ENCODE data around the gene UBE2L3. TPM values are rescaled to one million over a fixed set of nuclear protein-coding genes. Genes with fewer than 3 reads are reported as not detected.
A peak's percentile ranks its signal among the peaks of the same experiment; 100 is the strongest.

The UBE2L3 gene
- total RNA-seq, 2 experiments from 2014 or later: 50.3 to 54.9 TPM

DNA sequence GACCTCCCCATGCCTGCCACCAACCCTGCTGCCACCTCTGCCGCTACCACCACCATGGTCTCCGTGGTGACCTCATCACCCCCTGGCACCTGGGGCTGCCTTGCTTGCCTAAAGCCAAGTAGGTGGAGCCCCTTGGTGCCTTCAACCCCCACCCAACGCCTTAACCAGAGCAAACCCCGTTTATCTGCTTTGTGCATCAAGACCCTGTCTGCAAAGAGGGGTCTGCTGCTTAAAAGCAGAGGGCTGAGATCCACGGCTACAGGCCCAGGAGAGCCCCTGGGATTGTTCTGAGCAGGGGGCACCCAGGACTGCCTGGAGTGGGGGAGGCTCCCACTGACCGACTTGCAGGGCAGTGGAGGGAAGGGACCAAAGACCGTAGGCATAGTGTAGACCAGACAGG is 93.4 kb downstream of the UBE2L3 start:
- H3K36me3 Mint-ChIP-seq (ENCODE audit: low read depth): peaks cover 7% of the 10 kb centered on the region
- peaks cover 20% of the 10 kb centered on the region for H3K4me1 Mint-ChIP-seq (ENCODE audit: low read depth)
- ChIA-PET CTCF (interaction anchor here (1.1 kb wide), 1 partner anchor 15 kb away, joined by 5 read pairs; no protein-coding TSS in a partner anchor), POLR2A (no interaction called here)
- no peak for ATAC-seq
- no peak overlapping the region for H3K4me3 Mint-ChIP-seq
- TF ChIP-seq, protein P1, sequence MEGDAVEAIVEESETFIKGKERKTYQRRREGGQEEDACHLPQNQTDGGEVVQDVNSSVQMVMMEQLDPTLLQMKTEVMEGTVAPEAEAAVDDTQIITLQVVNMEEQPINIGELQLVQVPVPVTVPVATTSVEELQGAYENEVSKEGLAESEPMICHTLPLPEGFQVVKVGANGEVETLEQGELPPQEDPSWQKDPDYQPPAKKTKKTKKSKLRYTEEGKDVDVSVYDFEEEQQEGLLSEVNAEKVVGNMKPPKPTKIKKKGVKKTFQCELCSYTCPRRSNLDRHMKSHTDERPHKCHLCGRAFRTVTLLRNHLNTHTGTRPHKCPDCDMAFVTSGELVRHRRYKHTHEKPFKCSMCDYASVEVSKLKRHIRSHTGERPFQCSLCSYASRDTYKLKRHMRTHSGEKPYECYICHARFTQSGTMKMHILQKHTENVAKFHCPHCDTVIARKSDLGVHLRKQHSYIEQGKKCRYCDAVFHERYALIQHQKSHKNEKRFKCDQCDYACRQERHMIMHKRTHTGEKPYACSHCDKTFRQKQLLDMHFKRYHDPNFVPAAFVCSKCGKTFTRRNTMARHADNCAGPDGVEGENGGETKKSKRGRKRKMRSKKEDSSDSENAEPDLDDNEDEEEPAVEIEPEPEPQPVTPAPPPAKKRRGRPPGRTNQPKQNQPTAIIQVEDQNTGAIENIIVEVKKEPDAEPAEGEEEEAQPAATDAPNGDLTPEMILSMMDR (IDR thresholded peaks at IDR 0.05): no peak
- no peak for DNase-seq
- H3K27me3 Mint-ChIP-seq: no peaks in the 10 kb centered on the region
- intact Hi-C loops (cut with micrococcal nuclease): no loop called here
- H3K27ac Mint-ChIP-seq: no peak overlapping the region
- H3K9me3 Mint-ChIP-seq: no peaks in the 10 kb centered on the region

DNA sequence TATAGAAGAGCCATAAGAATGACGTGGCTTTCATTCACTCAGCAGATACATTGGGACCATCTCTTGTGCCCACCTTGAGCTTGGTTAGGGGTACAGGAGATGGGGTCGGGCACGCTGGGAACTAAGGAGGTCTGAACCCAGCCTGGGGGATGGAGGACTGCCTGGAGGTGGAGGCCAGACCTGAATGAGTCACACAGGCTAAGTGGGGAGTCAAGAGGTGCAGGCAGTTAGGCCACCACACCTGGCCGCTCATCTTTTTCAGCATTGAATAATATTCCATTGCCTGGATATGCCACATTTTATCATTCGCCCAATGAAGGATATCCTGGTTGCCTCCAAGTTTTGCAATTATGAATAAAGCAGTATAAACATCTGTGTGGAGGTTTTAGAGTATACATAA is 94.5 kb downstream of the UBE2L3 start:
- Mint-ChIP-seq H3K27ac (no peak overlapping the region), H3K4me1 (ENCODE audit: low read depth) (peaks cover 14% of the 10 kb centered on the region), H3K9me3 (no peaks in the 10 kb centered on the region), H3K4me3 (no peak overlapping the region), H3K36me3 (ENCODE audit: low read depth) (peaks cover 1% of the 10 kb centered on the region), H3K27me3 (no peaks in the 10 kb centered on the region)
- no peak for DNase-seq
- CTCF ChIA-PET: no interaction called here
- intact Hi-C loops (cut with micrococcal nuclease): no loop called here
- TF ChIP-seq, protein P1 (IDR thresholded peaks at IDR 0.05): no peak
- POLR2A ChIA-PET: no interaction called here
- no peak for ATAC-seq

DNA sequence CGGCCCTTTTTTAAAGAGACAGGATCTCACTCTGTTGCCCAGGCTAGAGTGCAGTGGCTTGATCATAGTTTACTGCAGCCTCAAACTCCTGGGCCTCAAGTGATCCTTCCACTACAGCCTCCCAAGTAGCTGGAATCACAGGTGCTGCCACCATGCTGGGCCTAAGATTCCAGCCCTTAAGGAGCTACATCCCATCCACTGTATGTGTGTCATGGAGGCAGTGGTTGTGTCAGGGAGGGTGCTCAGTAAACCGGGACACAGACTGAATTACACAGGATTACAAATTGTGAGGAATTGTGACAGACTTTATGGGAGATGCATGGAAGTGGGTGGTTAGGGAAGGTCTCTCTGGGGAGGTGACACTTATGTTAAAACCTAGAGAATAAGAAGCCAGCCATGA is 96.2 kb downstream of the UBE2L3 start:
- POLR2A ChIA-PET: interaction anchor here (0.6 to 1.3 kb wide), 4 partner anchors 12 to 52 kb away, joined by 3 to 4 read pairs (median 4); no protein-coding TSS in a partner anchor
- DNase-seq: no peak
- ATAC-seq: no peak
- Mint-ChIP-seq H3K9me3 (no peaks in the 10 kb centered on the region), H3K27me3 (no peaks in the 10 kb centered on the region), H3K4me3 (no peak overlapping the region), H3K27ac (no peak overlapping the region), H3K4me1 (ENCODE audit: low read depth) (peaks cover 19% of the 10 kb centered on the region), H3K36me3 (ENCODE audit: low read depth) (no peaks in the 10 kb centered on the region)
- CTCF ChIA-PET: interaction anchor here (0.6 kb wide), 1 partner anchor 27 kb away, joined by 3 read pairs; no protein-coding TSS in a partner anchor
- intact Hi-C loops (cut with micrococcal nuclease): no loop called here
- TF ChIP-seq, protein P1 (IDR thresholded peaks at IDR 0.05): no peak

DNA sequence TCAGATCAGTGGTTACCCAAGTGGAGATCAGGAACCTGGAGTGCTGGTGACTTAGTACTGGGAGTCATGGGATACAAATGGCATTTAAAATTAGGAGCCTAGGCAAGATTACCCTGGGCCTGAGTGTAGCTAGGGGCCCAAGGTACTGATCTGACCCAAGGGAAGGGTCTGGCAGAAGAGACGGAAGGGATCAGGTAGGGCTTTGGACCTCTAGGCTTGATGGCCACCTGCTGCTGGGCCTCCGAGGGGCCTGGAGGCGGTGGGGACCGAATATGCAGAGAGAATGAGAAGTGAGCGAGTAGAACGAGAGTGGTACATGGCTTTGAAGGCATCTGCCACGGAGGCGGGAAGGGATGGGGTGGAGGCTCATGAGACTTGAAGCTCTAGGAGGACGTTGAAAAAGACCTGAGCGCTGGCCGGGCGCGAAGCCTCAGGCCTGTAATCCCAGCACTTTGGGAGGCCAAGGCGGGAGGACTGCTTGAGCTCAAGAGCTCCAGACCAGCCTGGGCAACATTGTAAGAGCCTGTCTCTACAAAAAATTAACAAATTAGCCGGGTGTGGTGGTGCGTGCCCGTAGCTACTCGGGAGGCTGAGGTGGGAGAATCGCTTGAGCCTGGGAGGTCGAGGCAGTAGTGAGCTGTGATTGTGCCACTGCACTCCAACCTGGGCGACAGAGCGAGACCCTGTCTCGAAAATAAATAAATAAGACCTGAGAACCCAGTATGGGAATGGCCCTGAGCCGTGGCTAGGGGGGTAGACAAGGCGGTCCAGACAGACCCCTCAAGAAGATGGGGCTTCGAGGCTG is 97.7 kb downstream of the UBE2L3 start:
- Mint-ChIP-seq H3K4me3 (peak overlapping the region; percentile 89), H3K27ac (peak overlapping the region; percentile 97), H3K36me3 (ENCODE audit: low read depth) (peaks cover 4% of the 10 kb centered on the region), H3K27me3 (no peaks in the 10 kb centered on the region), H3K4me1 (ENCODE audit: low read depth) (peaks cover 25% of the 10 kb centered on the region), H3K9me3 (no peaks in the 10 kb centered on the region)
- intact Hi-C loops (cut with micrococcal nuclease): loop anchor here (5.0 kb wide), 1 partner anchor 52 kb away; no protein-coding TSS in a partner anchor
- no peak for ATAC-seq
- CTCF ChIA-PET: interaction anchor here (0.6 to 2.1 kb wide), 9 partner anchors 12 to 287 kb away, joined by 3 to 10 read pairs (median 3); partner anchors contain the start of genes PPM1F and SDF2L1
- POLR2A ChIA-PET: interaction anchor here (0.9 to 1.7 kb wide), 6 partner anchors 9 to 22 kb away, joined by 3 to 6 read pairs (median 4); no protein-coding TSS in a partner anchor
- DNase-seq: no peak
- TF ChIP-seq, protein P1 (IDR thresholded peaks at IDR 0.05): no peak

DNA sequence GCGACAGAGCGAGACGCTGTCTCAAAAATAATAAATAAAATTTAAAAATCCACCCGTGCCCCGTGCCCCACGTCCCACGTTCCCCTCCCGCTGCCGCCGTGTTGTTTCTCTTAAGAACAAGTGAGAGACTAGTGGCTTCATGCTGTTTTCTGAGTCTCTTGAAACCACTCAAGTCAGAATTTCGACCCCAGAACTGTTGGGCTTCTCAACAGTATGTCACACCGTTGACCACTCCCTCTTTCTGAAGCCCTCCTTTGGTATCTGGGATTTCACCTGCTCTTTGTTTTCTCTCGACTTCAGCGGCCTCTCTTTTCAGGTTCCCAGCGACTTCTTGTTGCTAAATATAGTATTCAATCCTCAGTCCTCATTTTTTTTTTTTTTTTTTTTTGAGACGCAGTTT is 99.3 kb downstream of the UBE2L3 start:
- no peak for DNase-seq
- ATAC-seq: no peak
- ChIA-PET POLR2A (interaction anchor here (1.5 kb wide), 1 partner anchor 13 kb away, joined by 5 read pairs; no protein-coding TSS in a partner anchor), CTCF (interaction anchor here (1.2 kb wide), 1 partner anchor 20 kb away, joined by 3 read pairs; no protein-coding TSS in a partner anchor)
- intact Hi-C loops (cut with micrococcal nuclease): loop anchor here (5.0 kb wide), 1 partner anchor 51 kb away; no protein-coding TSS in a partner anchor
- Mint-ChIP-seq H3K9me3 (no peaks in the 10 kb centered on the region), H3K27ac (peak overlapping the region; percentile 97), H3K4me3 (peak overlapping the region; percentile 89), H3K4me1 (ENCODE audit: low read depth) (peaks cover 27% of the 10 kb centered on the region), H3K27me3 (no peaks in the 10 kb centered on the region), H3K36me3 (ENCODE audit: low read depth) (peaks cover 10% of the 10 kb centered on the region)
- TF ChIP-seq, protein P1 (IDR thresholded peaks at IDR 0.05): no peak

All from activated CD8-positive, alpha-beta T cell treated with anti-CD3 and anti-CD28 coated beads for 36 hours (primary cell).